Gastrocnemius medialis (tissue), 4 donors: ENCODE data around the gene TECTA. TPM values are rescaled to one million over a fixed set of nuclear protein-coding genes. Genes with fewer than 3 reads are reported as not detected.

Experiments used
- ATAC-seq, 2 donors: fragments of 150-250 bp; one replicate each; pipeline ENCODE4 v1.9.1; 2016
- DNase-seq, 2 donors: peaks; one replicate each; pipeline ENCODE4 v3.0.0-alpha.2; 2019
- H3K27ac ChIP-seq, 4 donors: fragments of 200-600 bp; sonication (generic); 1 replicate in 1 of 4; 2 replicates in 3 of 4; pipeline ENCODE4 v1.5.1; 2016 to 2018; ENCODE audit warnings: mild to moderate bottlenecking in 2 of 4, moderate library complexity in 1 of 4
- H3K27me3 ChIP-seq, 3 donors: fragments of 200-600 bp; sonication (generic) in 2 of 3; 1 replicate in 1 of 3; 2 replicates in 2 of 3; pipeline versions ENCODE4 v1.5.1 to v1.6.0; 2016 to 2019; ENCODE audit warnings: mild to moderate bottlenecking in 1 of 3, moderate library complexity in 1 of 3
- H3K36me3 ChIP-seq, 2 donors: fragments of 200-600 bp; sonication (generic) in 1 of 2; one replicate each; pipeline ENCODE4 v1.5.1; 2017 to 2018
- H3K4me1 ChIP-seq, 2 donors: fragments of 200-600 bp; sonication (generic) in 1 of 2; one replicate each; pipeline ENCODE4 v1.5.1; 2016 to 2017; ENCODE audit warnings: mild to moderate bottlenecking in 2 of 2
- H3K4me3 ChIP-seq, 4 donors: fragments of 200-600 bp; sonication (generic) in 3 of 4; 1 replicate in 1 of 4; 2 replicates in 3 of 4; pipeline ENCODE4 v1.5.1; 2016 to 2019; ENCODE audit warnings: mild to moderate bottlenecking in 2 of 4
- H3K9me3 ChIP-seq, 3 donors: fragments of 200-600 bp; sonication (generic) in 2 of 3; 1 replicate in 1 of 3; 2 replicates in 2 of 3; pipeline ENCODE4 v1.5.1; 2016 to 2019
- POLR2A ChIP-seq, 2 donors: fragments of 450-650 bp; IDR thresholded peaks; one replicate each; pipeline ENCODE4 v1.6.1; 2017; ENCODE audit warnings: antibody characterized with exemption in 2 of 2, mild to moderate bottlenecking in 2 of 2, moderate library complexity in 2 of 2
- in situ Hi-C, 4 donors: fragments of 200-750 bp; cut with MboI; loops; one replicate each; pipeline versions ENCODE4 v1.15.0 to v1.8.0; 2017; ENCODE audit warnings: low sequenced_read_pairs in 4 of 4
- intact Hi-C: fragments of 100-400 bp; cut with DNase I; formaldehyde crosslinking; loops from one replicate; pipeline ENCODE4 v1.15.1; 2023; ENCODE audit warnings: low total_unique reads
- total RNA-seq, 4 donors: library from RNA; depleted of rRNA; stranded (reverse); fragments of >200 nt; gene quantifications; one replicate each; pipeline versions ENCODE4 v1.1.0 to v1.2.3, GENCODE V29; 2016
- TF ChIP-seq, protein P1 (sequence below), 5 experiments: fragments of 450-650 bp in 3 of 5; fragments of 200-600 bp in 2 of 5; sonication (generic) in 2 of 5; IDR thresholded peaks in 4 of 5; conservative IDR thresholded peaks in 1 of 5; 1 replicate in 4 of 5; 2 replicates in 1 of 5; pipeline ENCODE4 v1.5.1; 2016 to 2019; ENCODE audit warnings: antibody characterized with exemption in 5 of 5, mild to moderate bottlenecking in 3 of 5, moderate library complexity in 3 of 5

The TECTA gene, protein sequence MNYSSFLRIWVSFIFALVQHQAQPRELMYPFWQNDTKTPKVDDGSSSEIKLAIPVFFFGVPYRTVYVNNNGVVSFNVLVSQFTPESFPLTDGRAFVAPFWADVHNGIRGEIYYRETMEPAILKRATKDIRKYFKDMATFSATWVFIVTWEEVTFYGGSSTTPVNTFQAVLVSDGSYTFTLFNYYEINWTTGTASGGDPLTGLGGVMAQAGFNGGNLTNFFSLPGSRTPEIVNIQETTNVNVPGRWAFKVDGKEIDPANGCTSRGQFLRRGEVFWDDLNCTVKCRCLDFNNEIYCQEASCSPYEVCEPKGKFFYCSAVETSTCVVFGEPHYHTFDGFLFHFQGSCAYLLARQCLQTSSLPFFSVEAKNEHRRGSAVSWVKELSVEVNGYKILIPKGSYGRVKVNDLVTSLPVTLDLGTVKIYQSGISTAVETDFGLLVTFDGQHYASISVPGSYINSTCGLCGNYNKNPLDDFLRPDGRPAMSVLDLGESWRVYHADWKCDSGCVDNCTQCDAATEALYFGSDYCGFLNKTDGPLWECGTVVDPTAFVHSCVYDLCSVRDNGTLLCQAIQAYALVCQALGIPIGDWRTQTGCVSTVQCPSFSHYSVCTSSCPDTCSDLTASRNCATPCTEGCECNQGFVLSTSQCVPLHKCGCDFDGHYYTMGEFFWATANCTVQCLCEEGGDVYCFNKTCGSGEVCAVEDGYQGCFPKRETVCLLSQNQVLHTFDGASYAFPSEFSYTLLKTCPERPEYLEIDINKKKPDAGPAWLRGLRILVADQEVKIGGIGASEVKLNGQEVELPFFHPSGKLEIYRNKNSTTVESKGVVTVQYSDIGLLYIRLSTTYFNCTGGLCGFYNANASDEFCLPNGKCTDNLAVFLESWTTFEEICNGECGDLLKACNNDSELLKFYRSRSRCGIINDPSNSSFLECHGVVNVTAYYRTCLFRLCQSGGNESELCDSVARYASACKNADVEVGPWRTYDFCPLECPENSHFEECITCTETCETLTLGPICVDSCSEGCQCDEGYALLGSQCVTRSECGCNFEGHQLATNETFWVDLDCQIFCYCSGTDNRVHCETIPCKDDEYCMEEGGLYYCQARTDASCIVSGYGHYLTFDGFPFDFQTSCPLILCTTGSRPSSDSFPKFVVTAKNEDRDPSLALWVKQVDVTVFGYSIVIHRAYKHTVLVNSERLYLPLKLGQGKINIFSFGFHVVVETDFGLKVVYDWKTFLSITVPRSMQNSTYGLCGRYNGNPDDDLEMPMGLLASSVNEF (N-terminal part only)
- 1 to 10 TPM in 1 of 4 donors, under 1 TPM in 3; 0.17 to 1.6 (median 0.45) TPM for total RNA-seq

DNA sequence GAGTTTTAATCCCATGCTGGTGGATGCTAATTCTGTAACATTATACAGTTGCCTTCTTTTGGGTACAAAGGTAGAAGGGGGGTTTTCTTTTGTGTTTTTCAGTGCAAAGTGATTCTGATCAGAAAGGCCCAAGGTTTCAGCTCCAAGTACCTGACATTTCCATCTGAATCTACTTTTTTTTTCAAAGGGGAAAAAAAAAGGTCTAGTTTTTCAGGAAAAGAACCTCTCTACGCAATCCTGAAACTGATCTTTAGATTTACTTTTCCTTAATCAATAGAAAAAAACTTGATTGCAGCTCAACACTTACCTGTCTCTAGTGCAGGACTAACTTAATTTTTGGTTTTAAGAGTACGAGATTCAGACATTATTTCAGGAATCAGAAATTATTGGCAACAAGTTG is at the start of gene TECTA:
TSS of gene TECTA (plus strand) at position 301 of the 400 bp plus-strand sequence. CDS start 1,423 bp downstream, outside the sequence.
- in situ Hi-C loops: loop anchor here in 2 of 4 donors (25.0 kb wide), 1 partner anchor 589 kb away; the partner anchor contains the start of gene GRIK4 (in 2 of the 2)
- Histone ChIP-seq H3K36me3 (no peaks in the 10 kb centered on the region), H3K4me1 (peaks cover 12 to 14% of the 10 kb centered on the region in 2 donors), H3K27me3 (no peaks in the 10 kb centered on the region), H3K27ac (no peak within 1 kb of the TSS), H3K9me3 (no peaks in the 10 kb centered on the region), H3K4me3 (no peak within 1 kb of the TSS)
- DNase-seq: no peak
- TF ChIP-seq, protein P1, sequence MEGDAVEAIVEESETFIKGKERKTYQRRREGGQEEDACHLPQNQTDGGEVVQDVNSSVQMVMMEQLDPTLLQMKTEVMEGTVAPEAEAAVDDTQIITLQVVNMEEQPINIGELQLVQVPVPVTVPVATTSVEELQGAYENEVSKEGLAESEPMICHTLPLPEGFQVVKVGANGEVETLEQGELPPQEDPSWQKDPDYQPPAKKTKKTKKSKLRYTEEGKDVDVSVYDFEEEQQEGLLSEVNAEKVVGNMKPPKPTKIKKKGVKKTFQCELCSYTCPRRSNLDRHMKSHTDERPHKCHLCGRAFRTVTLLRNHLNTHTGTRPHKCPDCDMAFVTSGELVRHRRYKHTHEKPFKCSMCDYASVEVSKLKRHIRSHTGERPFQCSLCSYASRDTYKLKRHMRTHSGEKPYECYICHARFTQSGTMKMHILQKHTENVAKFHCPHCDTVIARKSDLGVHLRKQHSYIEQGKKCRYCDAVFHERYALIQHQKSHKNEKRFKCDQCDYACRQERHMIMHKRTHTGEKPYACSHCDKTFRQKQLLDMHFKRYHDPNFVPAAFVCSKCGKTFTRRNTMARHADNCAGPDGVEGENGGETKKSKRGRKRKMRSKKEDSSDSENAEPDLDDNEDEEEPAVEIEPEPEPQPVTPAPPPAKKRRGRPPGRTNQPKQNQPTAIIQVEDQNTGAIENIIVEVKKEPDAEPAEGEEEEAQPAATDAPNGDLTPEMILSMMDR (IDR thresholded peaks at IDR 0.05 in 4 of 5, conservative IDR thresholded peaks at IDR 0.05 in 1 of 5): no peak
- intact Hi-C loops: no loop called here
- ATAC-seq: no peak

DNA sequence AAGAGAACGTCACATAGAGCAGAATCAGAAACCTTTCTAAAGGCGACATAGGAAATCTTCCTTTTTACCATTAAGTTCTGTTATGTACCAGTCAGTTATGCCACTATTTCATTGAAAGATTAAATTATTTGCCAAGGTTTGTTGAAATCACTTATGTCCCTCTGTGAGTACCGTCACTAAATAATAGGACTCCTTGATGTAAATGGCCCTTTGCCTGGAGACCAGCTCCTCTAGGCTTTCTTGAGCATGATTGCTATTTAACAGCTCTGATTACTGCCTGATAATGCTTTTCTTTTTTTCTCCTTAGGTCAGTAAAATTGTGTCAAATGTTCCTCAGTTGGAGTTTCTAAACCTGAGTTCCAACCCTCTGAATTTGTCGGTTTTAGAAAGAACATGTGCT is 47.8 kb upstream of the TECTA start:
- in situ Hi-C loops: no loop called here
- TF ChIP-seq, protein P1 (IDR thresholded peaks at IDR 0.05 in 4 of 5, conservative IDR thresholded peaks at IDR 0.05 in 1 of 5): no peak
- TF ChIP-seq POLR2A (IDR thresholded peaks at IDR 0.05): no peak
- H3K27ac ChIP-seq: no peak overlapping the region

DNA sequence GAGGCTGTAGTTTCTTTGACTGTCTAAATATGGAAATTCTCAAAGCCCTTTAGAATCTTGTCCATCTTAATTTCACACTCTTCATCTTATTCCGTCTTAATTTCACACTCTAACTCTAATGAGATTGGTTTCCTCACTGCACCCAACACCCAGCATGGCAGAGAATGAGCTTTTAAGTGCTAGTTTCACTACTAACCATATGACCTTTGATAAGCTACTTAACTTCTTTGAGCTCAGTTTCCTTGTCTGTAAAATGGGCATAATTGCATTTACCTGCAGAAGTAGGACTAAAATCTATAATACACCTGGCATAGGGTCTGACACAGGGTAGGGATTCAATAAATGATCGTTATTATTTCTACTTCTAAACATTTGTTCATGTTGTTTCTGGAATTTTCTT is 46.8 kb upstream of the TECTA start:
- in situ Hi-C loops: no loop called here
- intact Hi-C loops: no loop called here
- no peak overlapping the region for H3K4me3 ChIP-seq
- H3K36me3 ChIP-seq: peaks cover 0 to 26% of the 10 kb centered on the region in 2 donors
- H3K9me3 ChIP-seq: no peaks in the 10 kb centered on the region
- DNase-seq: no peak
- no peak for TF ChIP-seq POLR2A (IDR thresholded peaks at IDR 0.05)
- TF ChIP-seq, protein P1 (IDR thresholded peaks at IDR 0.05 in 4 of 5, conservative IDR thresholded peaks at IDR 0.05 in 1 of 5): no peak
- H3K27ac ChIP-seq: no peak overlapping the region
- no peaks in the 10 kb centered on the region for H3K27me3 ChIP-seq
- H3K4me1 ChIP-seq: no peaks in the 10 kb centered on the region
- ATAC-seq: no peak

More for the DNA sequence above, 47.8 kb upstream of the TECTA start:
- intact Hi-C loops: no loop called here
- Histone ChIP-seq H3K4me1 (no peaks in the 10 kb centered on the region), H3K36me3 (peaks cover 0 to 26% of the 10 kb centered on the region in 2 donors), H3K27me3 (no peaks in the 10 kb centered on the region), H3K4me3 (no peak overlapping the region), H3K9me3 (no peaks in the 10 kb centered on the region)
- no peak for DNase-seq
- ATAC-seq: no peak

DNA sequence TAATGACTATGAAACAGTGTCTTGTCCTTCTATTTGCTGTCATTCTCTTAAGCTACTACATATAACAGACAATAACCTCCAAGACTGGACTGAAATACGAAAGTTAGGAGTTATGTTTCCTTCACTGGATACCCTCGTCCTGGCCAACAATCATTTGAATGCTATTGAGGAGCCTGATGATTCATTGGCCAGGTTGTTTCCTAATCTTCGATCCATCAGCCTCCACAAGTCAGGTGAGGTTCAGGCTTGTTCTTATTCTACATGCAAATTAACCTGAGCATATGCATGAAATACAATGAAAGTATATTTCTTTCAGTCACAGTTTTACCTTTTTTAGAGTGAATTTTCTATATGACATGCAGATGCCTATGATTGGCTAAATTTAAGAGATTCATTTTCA is 46.0 kb upstream of the TECTA start:
- Histone ChIP-seq H3K9me3 (no peaks in the 10 kb centered on the region), H3K4me3 (no peak overlapping the region), H3K4me1 (no peaks in the 10 kb centered on the region), H3K27me3 (no peaks in the 10 kb centered on the region), H3K36me3 (peaks cover 0 to 30% of the 10 kb centered on the region in 2 donors), H3K27ac (no peak overlapping the region)
- no peak for ATAC-seq
- TF ChIP-seq, protein P1 (IDR thresholded peaks at IDR 0.05 in 4 of 5, conservative IDR thresholded peaks at IDR 0.05 in 1 of 5): no peak
- TF ChIP-seq POLR2A (IDR thresholded peaks at IDR 0.05): no peak
- intact Hi-C loops (no loop called here), in situ Hi-C loops (no loop called here)
- no peak for DNase-seq
